H1 (cell line): Measurements from ENCODE around the gene CACNB2. TPM values are rescaled to one million over a fixed set of nuclear protein-coding genes. Genes with fewer than 3 reads are reported as not detected.

ENCODE experiments used
- CTCF ChIA-PET: fragments of 300-600 bp; sonication (Branson Sonifier 250); formaldehyde crosslinking; loops from one replicate; lab custom pipeline; 2021; ENCODE audit not compliant: partially characterized antibody; lab: Charles Lee
- POLR2A ChIA-PET: fragments of 300-600 bp; sonication (Branson Sonifier 250); formaldehyde crosslinking; loops from one replicate; lab custom pipeline; 2021; ENCODE audit warnings: inconsistent platforms; ENCODE audit not compliant: partially characterized antibody; lab: Charles Lee
- DNase-seq, 2 experiments: peaks; one replicate each; pipeline versions ENCODE4 v3.0.0 to v3.0.0-alpha.2; 2010 to 2022; ENCODE audit warnings: low spot score in 2 of 2, low read depth in 1 of 2, mixed read lengths in 1 of 2
- FAIRE-seq: peaks from 2 replicates; lab custom pipeline; 2011; peaks lifted over from hg19 to GRCh38; lab: Jason Lieb, UNC
- H2AFZ ChIP-seq: 2 replicates; pipeline ENCODE4 v1.8.1; 2012; ENCODE audit warnings: low read length, inconsistent platforms
- H2AK5ac ChIP-seq: 2 replicates; pipeline ENCODE4 v1.6.1; 2013; ENCODE audit warnings: low read depth, low read length
- H2BK120ac ChIP-seq: replicated peaks from 2 replicates; pipeline ENCODE3; 2013; ENCODE audit warnings: low read depth, low read length, inconsistent platforms
- H2BK12ac ChIP-seq: 2 replicates; pipeline ENCODE4 v1.6.1; 2013; ENCODE audit warnings: low read depth, low read length
- H2BK15ac ChIP-seq: 2 replicates; pipeline ENCODE4 v1.6.1; 2013; ENCODE audit warnings: low read length
- H2BK20ac ChIP-seq: 2 replicates; pipeline ENCODE4 v1.6.1; 2013; ENCODE audit warnings: low read length
- H2BK5ac ChIP-seq: 2 replicates; pipeline ENCODE4 v1.6.1; 2013; ENCODE audit warnings: low read depth, low read length
- H3K14ac ChIP-seq: 2 replicates; pipeline ENCODE4 v1.6.1; 2013; ENCODE audit warnings: inconsistent platforms; ENCODE audit not compliant: insufficient read length
- H3K18ac ChIP-seq: 2 replicates; pipeline ENCODE4 v1.6.1; 2013; ENCODE audit warnings: low read length; ENCODE audit errors: extremely low read depth
- H3K23ac ChIP-seq: 2 replicates; pipeline ENCODE4 v1.6.1; 2013; ENCODE audit warnings: inconsistent platforms; ENCODE audit not compliant: insufficient read length
- H3K23me2 ChIP-seq: 2 replicates; pipeline ENCODE4 v1.6.1; 2013; ENCODE audit warnings: low read depth, low read length
- H3K27ac ChIP-seq: 2 replicates; pipeline ENCODE4 v1.6.1; 2011; ENCODE audit warnings: low read depth, low read length, inconsistent platforms
- H3K27me3 ChIP-seq, 4 experiments: replicated peaks in 1 of 4; 1 replicate in 1 of 4; 2 replicates in 3 of 4; pipeline versions ENCODE4 v1.6.1 to v1.8.1; 2011 to 2013; ENCODE audit warnings: low read length in 3 of 4, mild to moderate bottlenecking in 3 of 4, inconsistent platforms in 2 of 4, mixed read lengths in 2 of 4, moderate library complexity in 1 of 4; ENCODE audit not compliant: control insufficient read depth in 3 of 4, insufficient read depth in 3 of 4; ENCODE audit errors: extremely low read depth in 1 of 4
- H3K36me3 ChIP-seq, 4 experiments: 2 replicates each; pipeline versions ENCODE4 v1.6.1 to v1.8.1; 2011 to 2013; ENCODE audit warnings: mild to moderate bottlenecking in 4 of 4, low read length in 3 of 4, moderate library complexity in 2 of 4, control low read depth in 1 of 4, inconsistent platforms in 1 of 4; ENCODE audit not compliant: insufficient read depth in 4 of 4, control insufficient read depth in 2 of 4
- H3K4ac ChIP-seq: replicated peaks from 2 replicates; pipeline ENCODE3; 2013; ENCODE audit warnings: low read length, low read depth, mixed read lengths, inconsistent platforms; ENCODE audit not compliant: insufficient read length
- H3K4me1 ChIP-seq, 4 experiments: replicated peaks in 1 of 4; 1 replicate in 1 of 4; 2 replicates in 3 of 4; pipeline versions ENCODE4 v1.6.1 to v1.8.1; 2011 to 2013; ENCODE audit warnings: low read length in 3 of 4, inconsistent platforms in 2 of 4, mixed read lengths in 1 of 4; ENCODE audit not compliant: insufficient read depth in 4 of 4, control insufficient read depth in 3 of 4
- H3K4me2 ChIP-seq, 2 experiments: 2 replicates each; pipeline versions ENCODE4 v1.6.1 to v1.8.1; 2011 to 2013; ENCODE audit warnings: low read depth in 2 of 2, low read length in 2 of 2, control low read depth in 1 of 2, inconsistent platforms in 1 of 2, mild to moderate bottlenecking in 1 of 2; ENCODE audit not compliant: insufficient read depth in 1 of 2
- H3K4me3 ChIP-seq, 4 experiments: fragments of 200-600, 300-600 bp in 1 of 4; sonication (generic), shearing (Covaris generic), sonication (Bioruptor Twin) in 1 of 4; 2 replicates each; pipeline versions ENCODE4 v1.5.1 to v1.8.1; 2011 to 2016; ENCODE audit warnings: low read length in 4 of 4, low read depth in 3 of 4, control low read depth in 2 of 4, inconsistent platforms in 2 of 4, mild to moderate bottlenecking in 2 of 4, mixed read lengths in 1 of 4, moderate library complexity in 1 of 4; ENCODE audit not compliant: insufficient read depth in 2 of 4; ENCODE audit errors: extremely low read depth in 1 of 4
- H3K56ac ChIP-seq: replicated peaks from 2 replicates; pipeline ENCODE3; 2013; ENCODE audit warnings: low read depth, mild to moderate bottlenecking, mixed read lengths, low read length, inconsistent platforms; ENCODE audit not compliant: insufficient read length
- H3K79me1 ChIP-seq: 2 replicates; pipeline ENCODE4 v1.6.1; 2013; ENCODE audit warnings: low read depth, low read length, control low read depth
- H3K79me2 ChIP-seq, 2 experiments: 2 replicates each; pipeline versions ENCODE4 v1.6.1 to v1.8.1; 2012 to 2013; ENCODE audit warnings: low read length in 2 of 2, mild to moderate bottlenecking in 2 of 2, inconsistent platforms in 1 of 2; ENCODE audit not compliant: insufficient read depth in 2 of 2, control insufficient read depth in 1 of 2
- H3K9ac ChIP-seq, 4 experiments: replicated peaks in 1 of 4; 1 replicate in 1 of 4; 2 replicates in 3 of 4; pipeline versions ENCODE4 v1.6.1 to v1.8.1; 2011 to 2013; ENCODE audit warnings: low read depth in 3 of 4, low read length in 3 of 4, control low read depth in 2 of 4, mild to moderate bottlenecking in 2 of 4, moderate library complexity in 2 of 4, inconsistent platforms in 1 of 4; ENCODE audit errors: extremely low read depth in 1 of 4
- H3K9me3 ChIP-seq, 2 experiments: 2 replicates each; pipeline versions ENCODE4 v1.6.1 to v1.8.1; 2012 to 2013; ENCODE audit warnings: mild to moderate bottlenecking in 2 of 2, moderate library complexity in 2 of 2, control low read depth in 1 of 2, inconsistent platforms in 1 of 2, low read depth in 1 of 2, low read length in 1 of 2, mixed read lengths in 1 of 2; ENCODE audit not compliant: insufficient read depth in 2 of 2
- H4K20me1 ChIP-seq, 2 experiments: replicated peaks in 1 of 2; 2 replicates each; pipeline versions ENCODE3 to v1.8.1; 2011 to 2013; ENCODE audit warnings: inconsistent platforms in 2 of 2, low read length in 2 of 2, mild to moderate bottlenecking in 1 of 2; ENCODE audit not compliant: insufficient read depth in 2 of 2, control insufficient read depth in 1 of 2
- H4K5ac ChIP-seq: 2 replicates; pipeline ENCODE4 v1.6.1; 2013; ENCODE audit warnings: low read length, low read depth, mixed read lengths, inconsistent platforms; ENCODE audit not compliant: insufficient read length
- H4K8ac ChIP-seq: 2 replicates; pipeline ENCODE4 v1.8.0; 2013; ENCODE audit warnings: mild to moderate bottlenecking, moderate library complexity, low read length, inconsistent platforms; ENCODE audit not compliant: insufficient read depth; ENCODE audit errors: extremely low read depth
- H4K91ac ChIP-seq: replicated peaks from 2 replicates; pipeline ENCODE3; 2013; ENCODE audit warnings: low read length, mixed read lengths, inconsistent platforms; ENCODE audit not compliant: insufficient read length
- HDAC6 ChIP-seq: IDR thresholded peaks from one replicate; pipeline ENCODE4 v1.7.1; 2012; ENCODE audit warnings: low read depth, mild to moderate bottlenecking, inconsistent platforms, low read length, moderate library complexity
- WGBS, 2 experiments: shearing (Covaris generic) in 1 of 2; methylation state at CpG; one replicate each; pipeline versions ENCODE4 v1.1.6 to v1.1.7; 2013 to 2015; ENCODE audit warnings: low lambda C conversion rate in 2 of 2, mixed read lengths in 2 of 2, inconsistent platforms in 1 of 2, low coverage in 1 of 2, missing lambda C conversion rate in 1 of 2; ENCODE audit not compliant: insufficient replicate concordance in 2 of 2, insufficient coverage in 1 of 2, insufficient read length in 1 of 2; ENCODE audit errors: extremely low coverage in 1 of 2, missing lambda C conversion rate in 1 of 2; 5-methylcytosine and 5-hydroxymethylcytosine counted together
- polyA plus RNA-seq, 7 experiments: library from polyadenylated mRNA; depleted of rRNA in 3 of 7; stranded (reverse) in 5 of 7; unstranded in 2 of 7; fragments of >200 nt in 5 of 7; fragments of 200-250 nt in 2 of 7; gene quantifications; 1 replicate in 5 of 7; 2 replicates in 1 of 7; 4 replicates in 1 of 7; pipeline versions ENCODE4 v1.2.1 to v1.2.3, GENCODE V29; 2011 to 2013; ENCODE audit warnings: missing spikeins in 2 of 7, mixed read lengths in 2 of 7
- total RNA-seq: library from RNA; stranded (reverse); fragmentation: NEBNext Ultra II Directional; extraction: Animal tissue kit (Norgen Biotek cat#: 25700); gene quantifications from 2 replicates; pipeline ENCODE4 v1.2.1, GENCODE V29; 2021

Gene CACNB2
- total and polyA plus RNA-seq, 2 of the 8 experiments (the other 6 are each of a cell fraction or from before 2014, with no cell fraction given) = 2.4 to 3.2 TPM

GRCh38 chr10:18501198-18501597 is 361.0 kb downstream of the CACNB2 start:
- H2BK5ac ChIP-seq = no peak overlapping the region
- FAIRE-seq = no peak
- H3K4me2 ChIP-seq = no peak overlapping the region
- H4K91ac ChIP-seq = no peak overlapping the region
- H2AK5ac ChIP-seq = no peak overlapping the region
- no peaks in the 10 kb centered on the region for H3K27me3 ChIP-seq
- H2BK12ac ChIP-seq = no peak overlapping the region
- H3K56ac ChIP-seq = no peak overlapping the region
- 88% methylated on average over 3 of the region's 3 CpGs; no CpG with 5 or more reads in 1 of the 2 experiments for WGBS, 2 experiments
- no peak overlapping the region for H3K27ac ChIP-seq
- no peak overlapping the region for H2BK20ac ChIP-seq
- ChIA-PET CTCF (interaction anchor here (1.0 kb wide), 1 partner anchor 27 kb away, joined by 3 read pairs; no protein-coding TSS in a partner anchor), POLR2A (no interaction called here)
- no peak overlapping the region for H3K14ac ChIP-seq
- H2BK120ac ChIP-seq = no peak overlapping the region
- no peak overlapping the region for H2AFZ ChIP-seq
- H3K18ac ChIP-seq = no peak overlapping the region
- no peak overlapping the region for H3K4me3 ChIP-seq
- DNase-seq = no peak
- no peak overlapping the region for H3K23ac ChIP-seq
- H3K4me1 ChIP-seq = peaks cover 0 to 5% (median 1%) of the 10 kb centered on the region in 4 experiments; a peak in 2 of 7 replicates
- no peak overlapping the region for H2BK15ac ChIP-seq
- H3K36me3 ChIP-seq = no peaks in the 10 kb centered on the region
- H3K4ac ChIP-seq = no peak overlapping the region
- no peak overlapping the region for H3K9ac ChIP-seq
- no peaks in the 10 kb centered on the region for H3K9me3 ChIP-seq
- H3K79me2 ChIP-seq = no peaks in the 10 kb centered on the region
- no peaks in the 10 kb centered on the region for H4K20me1 ChIP-seq
- H4K5ac ChIP-seq = no peak overlapping the region
- no peak overlapping the region for H4K8ac ChIP-seq
- H3K79me1 ChIP-seq = no peaks in the 10 kb centered on the region
- H3K23me2 ChIP-seq = no peaks in the 10 kb centered on the region
- TF ChIP-seq HDAC6 = no peak
